ENCODE measurements around the gene ZEB1.
"Not testable (repeated sequence)": the region's sequence is repeated elsewhere in the genome, so short reads cannot be mapped to it uniquely, and the experiment has no call there.

The ZEB1 gene

DNA sequence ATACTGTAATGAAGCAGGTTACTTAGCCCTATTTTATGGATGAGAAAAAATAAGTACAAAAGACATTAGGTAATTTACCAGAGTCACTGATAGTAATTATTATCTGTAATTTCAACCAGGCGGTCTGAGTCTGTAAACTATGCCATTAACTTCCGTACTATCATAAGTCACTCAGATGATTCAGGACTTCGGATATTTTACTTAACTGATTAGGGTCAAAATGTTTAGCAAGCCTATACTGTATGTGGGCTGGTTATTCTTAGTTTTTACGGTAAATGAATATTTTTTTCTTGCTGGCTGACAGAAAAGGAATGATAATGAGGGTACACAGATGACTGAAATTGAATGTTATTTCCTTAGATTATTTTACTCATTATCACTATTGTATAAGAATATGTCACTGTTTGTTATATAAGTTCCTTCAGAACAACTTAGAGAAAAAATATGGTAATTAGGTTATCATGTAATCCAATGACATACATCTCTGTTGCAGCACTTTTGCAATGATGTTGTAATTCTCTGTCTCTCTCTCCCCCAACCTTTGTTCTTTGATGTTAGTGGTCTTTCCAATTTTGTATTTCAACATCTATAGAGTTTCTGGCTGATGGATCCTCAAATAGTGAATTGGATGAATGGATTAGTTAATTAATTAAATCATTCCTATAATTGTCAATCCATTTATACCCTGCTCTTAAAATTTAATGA is 165.6 kb downstream of the ZEB1 start:
- no peak for DNase-seq (ENCODE audit: low read depth in 3 of 3, low spot score in 1 of 3)

DNA sequence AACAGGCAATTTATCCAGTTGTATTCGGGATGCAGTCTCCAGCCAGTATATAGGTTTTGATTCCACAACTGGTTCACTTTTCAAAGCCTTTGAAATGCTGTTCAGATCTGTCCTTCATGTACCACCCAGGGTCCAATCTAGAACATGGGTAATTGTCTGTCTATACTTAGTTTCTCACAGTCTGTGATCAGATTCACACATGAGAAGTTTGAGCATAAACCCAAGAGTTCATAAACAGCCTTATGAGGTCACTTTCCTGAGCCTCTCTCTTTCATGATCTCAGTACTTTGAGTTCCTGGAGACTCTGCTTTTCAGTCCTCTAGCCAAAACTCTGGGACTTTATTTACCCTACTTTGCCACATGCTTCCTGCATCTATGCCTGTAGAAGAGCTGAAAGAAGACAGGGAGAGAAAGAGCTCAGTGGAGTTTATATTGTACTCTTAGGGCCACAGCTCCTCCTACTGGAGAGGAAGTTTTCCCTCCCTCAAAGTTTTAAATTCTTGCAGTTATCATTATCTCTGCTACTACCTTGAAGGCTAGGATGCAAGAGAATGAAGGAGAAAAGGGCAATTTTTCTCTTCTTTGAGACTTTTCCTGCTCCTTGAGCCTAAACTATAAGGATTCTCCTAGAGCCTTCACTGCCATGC is 172.0 kb downstream of the ZEB1 start:
- no peak for DNase-seq (ENCODE audit: low read depth in 3 of 3, low spot score in 1 of 3)

DNA sequence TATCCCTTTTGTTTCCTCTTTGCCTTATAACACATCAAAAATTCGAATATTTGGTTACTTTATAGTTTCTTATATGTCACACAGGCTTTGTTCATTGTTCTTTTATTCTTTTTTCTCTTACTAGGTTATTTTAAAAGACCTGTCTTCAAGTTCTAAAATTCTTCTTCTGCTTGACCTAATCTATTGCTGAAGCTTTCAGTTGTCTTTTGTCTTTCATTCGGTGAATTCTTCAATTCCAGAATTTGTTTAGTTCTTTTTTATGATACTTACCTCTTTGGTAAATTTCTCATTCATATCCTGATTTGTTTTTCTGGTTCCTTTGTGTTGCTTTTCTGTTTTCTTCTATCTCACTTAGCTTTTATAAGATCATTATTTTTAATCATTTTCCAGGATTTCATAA is 188.4 kb downstream of the ZEB1 start:
- DNase-seq (ENCODE audit: low read depth in 3 of 3, low spot score in 1 of 3) = no peak

DNA sequence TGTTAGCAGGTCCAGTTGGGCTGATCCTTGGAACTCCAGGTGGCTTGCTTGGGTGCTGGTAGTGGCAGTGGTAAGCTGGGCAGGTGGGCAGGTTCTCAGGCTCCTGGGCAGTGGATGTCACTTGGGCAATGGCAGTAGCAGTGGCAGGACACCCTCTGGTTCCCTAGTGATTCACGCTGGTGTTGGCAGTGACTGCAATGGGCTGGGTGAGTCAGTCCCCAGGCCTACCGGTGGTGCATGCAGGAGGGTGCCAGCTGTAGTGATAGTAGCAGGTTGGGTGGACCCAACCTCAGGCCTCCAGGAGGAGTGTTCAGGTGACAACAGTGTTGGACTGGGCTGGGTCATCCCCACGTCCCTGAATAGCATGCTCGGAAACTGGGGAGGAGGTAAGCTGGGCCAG is 189.2 kb downstream of the ZEB1 start:
- no peak for DNase-seq (ENCODE audit: low read depth in 3 of 3, low spot score in 1 of 3)

DNA sequence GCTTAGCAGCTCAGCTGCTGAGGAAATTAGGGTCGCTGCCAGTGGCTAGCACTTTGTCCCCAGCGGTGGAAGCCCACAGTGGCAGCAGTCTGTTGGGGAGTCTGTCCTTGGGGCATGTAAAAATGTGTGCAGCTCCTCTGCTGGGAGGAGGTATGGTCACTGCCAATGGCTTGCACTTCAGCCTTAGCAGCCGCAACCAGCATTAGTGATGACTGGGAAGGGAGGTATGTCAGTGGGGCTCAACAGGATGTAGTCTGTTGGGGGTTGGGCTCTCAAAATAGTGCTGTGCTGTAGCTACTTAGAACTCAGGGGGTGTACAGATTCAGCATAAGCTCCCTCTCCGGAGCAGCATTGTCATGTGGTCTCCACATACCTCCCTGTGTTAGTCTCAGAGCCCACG is 189.9 kb downstream of the ZEB1 start:
- no peak for DNase-seq (ENCODE audit: low read depth in 3 of 3, low spot score in 1 of 3)

- DNase-seq (ENCODE audit: low read depth in 3 of 3, low spot score in 1 of 3) = no peak
Measured at GRCh38 chr10:31509989-31510388, 191.0 kb downstream of the ZEB1 start.

DNA sequence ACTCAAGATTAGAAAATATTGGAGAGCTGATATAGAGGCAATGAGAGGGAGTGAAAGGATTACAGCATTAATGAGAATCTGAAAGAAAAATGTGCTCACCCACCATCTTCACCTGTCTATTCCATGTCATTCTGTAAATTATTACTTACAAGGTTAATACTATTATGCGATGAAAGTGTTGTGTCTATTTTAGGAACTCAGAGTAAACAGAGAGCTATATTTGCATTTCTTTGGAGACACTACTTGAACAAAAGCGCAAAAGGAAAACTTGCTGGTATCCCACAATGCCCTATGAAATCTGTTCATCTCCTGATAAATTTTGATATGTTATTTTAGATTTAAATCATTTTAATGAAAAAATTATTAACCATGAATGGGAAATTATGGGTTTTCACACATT is 196.1 kb downstream of the ZEB1 start:
- no peak for DNase-seq (ENCODE audit: low read depth in 3 of 3, low spot score in 1 of 3)

DNA sequence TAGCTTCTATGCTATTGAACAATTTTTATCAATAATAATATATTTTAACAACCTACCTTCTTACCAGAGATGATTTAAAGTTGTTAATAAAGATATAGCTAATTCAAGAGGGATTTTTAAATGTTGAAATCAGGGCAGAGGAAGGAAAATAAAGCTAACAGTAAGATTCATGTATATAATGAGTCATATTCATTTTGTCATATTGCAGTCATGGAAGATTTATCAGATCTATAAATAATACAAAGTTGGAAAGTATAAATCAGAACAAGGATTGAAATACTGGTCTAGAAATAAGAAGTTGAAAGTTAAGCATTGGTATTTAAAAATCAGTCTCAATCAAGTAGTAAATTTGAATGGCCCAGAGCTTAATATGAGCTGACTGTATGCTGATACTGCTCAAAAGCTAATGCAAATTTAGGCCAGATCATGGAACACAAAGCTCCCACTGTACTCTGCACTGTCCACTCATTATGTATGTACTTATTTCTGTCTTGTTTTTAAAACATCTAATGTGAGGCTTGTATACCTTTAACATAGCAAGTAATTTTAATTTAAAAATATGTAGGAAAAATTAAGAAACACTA is 196.9 kb downstream of the ZEB1 start:
- no peak for DNase-seq (ENCODE audit: low read depth in 3 of 3, low spot score in 1 of 3)

- DNase-seq (ENCODE audit: low read depth in 3 of 3, low spot score in 1 of 3) = no peak
Measured at GRCh38 chr10:31520986-31521831, 202.2 kb downstream of the ZEB1 start.

- DNase-seq (ENCODE audit: low read depth in 3 of 3, low spot score in 1 of 3) = no peak
Measured at GRCh38 chr10:31522820-31523219, 203.8 kb downstream of the ZEB1 start.

- no peak for DNase-seq (ENCODE audit: low read depth in 3 of 3, low spot score in 1 of 3)
Measured at GRCh38 chr10:31524460-31524859, 205.4 kb downstream of the ZEB1 start.

- DNase-seq (ENCODE audit: low read depth in 3 of 3, low spot score in 1 of 3) = no peak
Measured at GRCh38 chr10:31526178-31526577, 207.2 kb downstream of the ZEB1 start.

- DNase-seq (ENCODE audit: low read depth in 3 of 3, low spot score in 1 of 3) = no peak
Measured at GRCh38 chr10:31526681-31527080, 207.7 kb downstream of the ZEB1 start.

GRCh38 chr10:31528831-31529230 is 209.8 kb downstream of the ZEB1 start:
- no peak for DNase-seq (ENCODE audit: low read depth in 3 of 3, low spot score in 1 of 3)

DNA sequence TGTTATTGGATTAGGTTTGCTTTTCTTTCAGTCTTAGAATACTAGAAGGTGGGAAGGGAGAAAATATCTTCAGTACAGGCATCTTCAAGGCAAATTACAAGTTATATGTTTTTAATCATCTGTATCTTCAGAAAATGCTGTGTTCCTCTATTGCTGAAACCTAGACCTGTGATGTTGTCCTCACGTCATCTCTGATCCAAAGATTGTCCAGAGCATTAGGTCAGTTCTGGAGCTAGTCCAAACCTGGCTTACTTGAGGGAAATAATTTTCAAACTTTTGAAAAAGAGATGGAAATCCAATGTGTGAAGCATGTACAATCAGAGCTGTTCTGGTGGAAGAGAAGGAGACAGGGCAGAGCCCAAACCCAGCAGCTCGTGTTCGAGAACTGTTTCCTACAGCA is 217.3 kb downstream of the ZEB1 start:
- DNase-seq (ENCODE audit: low read depth in 3 of 3, low spot score in 1 of 3) = no peak

GRCh38 chr10:31549896-31550295 is 230.9 kb downstream of the ZEB1 start:
- DNase-seq (ENCODE audit: low read depth in 3 of 3, low spot score in 1 of 3) = no peak

DNA sequence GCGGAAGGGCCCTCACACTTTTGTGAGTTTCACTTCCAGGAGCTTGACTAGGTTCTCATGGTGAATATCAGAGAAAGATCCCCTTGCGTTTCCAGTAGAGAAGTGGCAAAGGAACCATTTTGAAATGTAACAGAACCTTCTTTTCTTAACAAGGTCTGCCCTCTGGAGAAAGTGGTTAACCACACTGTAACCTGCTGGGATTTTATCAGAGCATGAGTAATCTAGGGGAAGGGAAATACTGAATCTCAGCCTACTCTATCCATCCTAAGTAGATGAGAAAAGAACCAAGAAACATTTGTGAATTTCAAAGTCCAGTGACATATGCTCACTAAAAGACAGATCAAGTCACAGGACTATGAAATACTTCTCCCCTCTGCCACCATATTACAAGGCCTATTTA is 235.5 kb downstream of the ZEB1 start:
- DNase-seq (ENCODE audit: low read depth in 3 of 3, low spot score in 1 of 3) = no peak

DNA sequence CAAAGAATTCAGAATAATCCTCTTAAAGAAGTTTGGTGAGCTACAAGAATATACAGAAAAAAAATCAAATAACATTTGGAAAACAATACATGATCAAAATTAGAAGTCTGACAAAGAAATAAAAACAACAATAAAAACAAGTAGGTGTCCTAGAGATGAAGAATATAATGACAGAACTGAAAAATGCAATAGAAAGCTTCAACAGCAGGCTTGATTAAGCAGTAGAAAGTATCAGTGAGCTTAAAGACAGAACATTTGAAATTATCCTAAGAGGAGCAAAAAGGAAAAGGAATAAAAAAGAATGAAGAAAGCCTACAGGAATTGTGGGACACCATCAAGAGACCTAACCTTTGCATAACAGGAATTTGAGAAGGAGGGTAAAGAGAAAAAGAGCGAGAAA is 238.8 kb downstream of the ZEB1 start:
- DNase-seq (ENCODE audit: low read depth in 3 of 3, low spot score in 1 of 3) = no peak

DNA sequence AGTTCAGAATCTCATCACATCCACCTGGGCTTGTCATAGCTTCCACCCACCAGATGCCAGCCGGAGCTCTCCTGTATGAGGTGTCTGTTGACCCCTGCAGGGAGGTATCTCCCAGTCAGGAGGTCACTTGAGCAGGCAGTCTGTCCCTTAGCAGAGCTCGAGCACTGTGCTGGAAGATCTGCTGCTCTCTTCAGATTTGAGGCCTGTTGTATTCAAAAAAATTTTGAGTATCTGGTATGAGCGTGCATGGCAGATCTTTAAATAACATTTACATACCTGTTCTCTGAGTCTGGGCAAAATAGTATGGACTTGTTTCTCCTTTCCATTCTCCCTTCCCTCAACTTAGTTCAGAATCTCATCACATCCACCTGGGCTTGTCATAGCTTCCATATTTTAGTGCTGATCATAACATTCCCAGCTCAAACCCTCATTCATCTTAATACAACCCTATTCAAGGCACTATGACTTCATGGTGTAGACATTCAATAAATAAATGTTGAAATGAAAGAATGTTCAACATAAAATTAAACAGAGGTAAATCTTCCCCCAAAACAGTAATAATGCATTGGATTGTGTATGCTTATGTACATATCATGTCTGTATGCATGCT is 249.3 kb downstream of the ZEB1 start:
- not testable (repeated sequence) for DNase-seq (ENCODE audit: low read depth in 3 of 3, low spot score in 1 of 3)

DNA sequence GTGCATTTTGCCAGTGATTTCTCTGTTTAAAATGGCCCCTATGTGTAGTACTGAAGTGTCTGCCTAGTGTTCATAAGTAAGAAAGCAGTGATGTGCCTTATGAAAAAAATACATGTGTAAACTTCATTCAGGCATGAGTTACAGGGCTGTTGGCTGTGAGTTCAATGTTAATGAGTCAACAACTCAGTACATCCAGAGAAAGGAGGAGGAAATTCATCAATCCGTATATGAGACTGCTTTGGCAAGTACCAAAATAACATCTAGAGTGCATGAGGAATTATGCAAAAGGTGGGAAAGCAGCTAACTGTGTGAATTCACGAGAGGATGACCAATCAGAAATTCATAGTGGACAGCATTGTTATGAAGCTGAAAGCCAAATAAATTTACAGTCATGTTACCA is 255.6 kb downstream of the ZEB1 start:
- no peak for DNase-seq (ENCODE audit: low read depth in 3 of 3, low spot score in 1 of 3)

DNA sequence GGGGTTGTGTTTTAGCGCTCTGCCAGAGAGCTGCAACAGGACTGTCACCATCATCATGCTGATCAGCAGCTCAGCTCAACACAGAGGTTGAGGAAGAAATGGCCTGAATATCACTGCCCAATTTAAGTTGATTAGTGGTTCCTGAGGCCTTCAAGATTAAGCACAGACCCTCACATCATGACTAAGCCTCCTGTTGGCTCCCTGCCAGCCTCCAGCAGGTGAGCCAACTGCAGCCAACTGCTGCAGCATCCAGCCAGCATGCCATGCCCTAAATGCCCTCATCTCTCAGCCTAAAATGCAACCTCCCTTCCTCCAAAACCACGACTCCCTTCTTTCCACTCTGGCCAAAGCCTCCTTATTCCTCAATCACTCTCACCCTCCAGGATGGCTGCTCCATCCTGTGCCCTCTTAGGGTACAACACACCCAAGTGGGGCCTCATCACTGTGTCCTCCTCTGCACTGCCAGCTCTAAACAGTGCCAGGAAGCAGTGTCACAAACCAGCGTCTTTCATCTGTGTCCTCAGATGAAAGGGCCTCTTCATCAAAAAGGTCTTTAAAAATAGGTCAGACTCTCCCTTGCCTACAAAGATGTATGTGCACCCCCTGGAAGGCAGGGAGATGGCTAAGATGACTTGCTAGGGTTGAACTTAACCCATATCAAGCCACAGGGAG is 259.3 kb downstream of the ZEB1 start:
- DNase-seq (ENCODE audit: low read depth in 3 of 3, low spot score in 1 of 3) = no peak

All from stimulated activated CD4-positive, alpha-beta T cell treated with anti-CD3 and anti-CD28 coated beads, TNF-alpha, amount 100 ng/mL, for 1 hour (primary cell).